HG03103 (cell line): ENCODE data around the gene HADH.

Source experiments
- ATAC-seq: cut with Tn5 transposase; IDR thresholded peaks from one replicate; pipeline ENCODE4 v1.9.1; 2021; ENCODE audit warnings: low read depth; ENCODE audit not compliant: unreplicated experiment

The HADH gene

DNA sequence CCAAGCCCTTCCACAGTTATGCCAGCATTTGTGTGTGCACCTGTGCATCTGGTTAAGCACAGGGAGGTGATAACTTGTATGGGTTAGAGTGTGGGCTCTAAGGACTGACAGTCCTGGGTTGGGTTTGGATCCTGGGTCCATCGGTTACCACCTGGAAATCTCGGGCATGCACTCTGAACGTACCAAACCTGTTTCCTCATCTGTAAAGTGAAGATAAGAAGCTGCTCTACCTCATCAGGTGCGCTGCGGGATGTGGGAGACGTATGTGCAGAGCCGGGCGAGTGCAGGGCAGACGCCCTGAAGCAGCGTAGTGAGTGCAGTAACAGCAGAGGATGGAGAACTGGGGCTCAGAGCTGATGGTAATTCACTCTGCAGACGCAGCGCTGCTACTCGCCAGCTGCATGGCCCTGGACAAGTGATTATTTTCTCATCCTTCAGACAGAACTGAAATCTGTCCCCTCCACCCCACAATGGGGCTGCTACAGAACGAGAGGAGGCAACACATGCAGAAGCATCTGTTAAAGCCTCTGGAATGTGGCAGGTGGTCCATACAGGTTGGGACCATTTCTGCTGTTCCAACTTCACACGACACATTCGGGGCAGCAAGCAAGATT, 64.4 kb downstream of the HADH start:
- no peak for ATAC-seq

DNA sequence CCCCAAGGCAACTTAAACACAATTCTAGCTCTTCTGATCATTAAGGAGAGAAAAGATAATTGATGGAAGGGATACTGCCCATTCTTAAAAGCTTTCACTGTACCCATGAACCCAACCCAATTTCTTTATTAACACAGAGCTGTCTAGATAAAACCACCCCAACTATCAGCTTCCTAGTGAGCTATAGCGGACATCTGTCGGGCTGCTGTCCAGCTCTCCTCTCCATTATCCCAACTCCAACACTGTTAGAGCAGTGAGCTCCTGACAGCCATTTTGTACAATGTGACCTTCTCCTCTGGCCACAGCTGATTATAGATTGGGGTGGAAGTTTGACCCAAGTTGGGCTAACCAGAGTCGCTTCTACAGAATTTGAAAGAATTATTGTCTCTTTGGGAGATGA, 66.1 kb downstream of the HADH start:
- ATAC-seq, result no peak

- ATAC-seq, result no peak
Observed at GRCh38 chr4:108056418-108056817, 66.7 kb downstream of the HADH start.

GRCh38 chr4:108058685-108059440, 69.2 kb downstream of the HADH start:
- no peak for ATAC-seq

DNA sequence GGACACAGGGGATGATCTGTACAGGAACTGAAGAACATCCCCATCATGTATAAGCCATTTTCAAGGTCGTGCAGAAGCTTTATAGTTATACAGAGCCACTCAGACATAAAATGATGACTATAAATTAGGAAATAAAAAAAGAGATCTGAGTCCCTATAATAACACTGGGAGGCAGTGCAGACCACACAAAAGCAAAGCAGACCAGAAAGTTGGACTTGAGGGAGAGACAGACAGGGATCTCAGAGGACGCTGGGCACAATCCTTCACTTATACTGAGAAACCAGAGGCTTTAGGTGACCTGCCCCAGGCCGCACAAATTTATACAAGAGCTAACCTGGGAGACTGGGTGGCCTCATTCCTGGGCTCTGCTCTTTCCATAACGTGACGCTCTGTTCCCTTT, 70.5 kb downstream of the HADH start:
- ATAC-seq, result no peak

DNA sequence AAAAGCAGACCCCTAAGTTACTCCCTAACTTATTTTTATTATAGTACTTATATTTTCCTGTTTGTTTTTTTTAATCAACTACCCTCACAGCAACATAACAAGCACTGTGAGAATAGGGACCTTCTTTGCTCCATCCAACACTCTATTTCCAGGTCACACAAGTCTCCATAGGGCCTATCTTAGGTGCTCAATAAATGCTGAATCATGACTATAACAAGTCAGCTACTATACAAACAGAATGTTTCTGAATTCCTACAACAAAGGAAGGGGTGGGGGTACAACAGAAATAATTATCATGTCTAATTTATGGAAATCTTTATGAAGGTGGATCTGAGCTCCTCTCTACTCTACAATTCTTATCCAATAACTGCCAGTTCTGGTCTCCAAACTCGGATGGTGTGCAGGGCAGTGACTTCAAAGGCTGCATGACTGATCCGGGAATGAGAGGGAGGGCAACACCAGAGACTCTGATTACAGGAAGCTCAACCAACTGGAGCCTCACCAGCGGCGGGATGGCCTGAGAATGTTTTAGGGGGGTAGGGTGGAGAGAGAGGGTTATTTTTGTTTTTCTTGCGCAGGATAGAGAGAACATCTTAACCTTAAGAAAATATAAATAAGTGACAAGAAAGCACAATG, 71.1 kb downstream of the HADH start:
- ATAC-seq, result no peak

DNA sequence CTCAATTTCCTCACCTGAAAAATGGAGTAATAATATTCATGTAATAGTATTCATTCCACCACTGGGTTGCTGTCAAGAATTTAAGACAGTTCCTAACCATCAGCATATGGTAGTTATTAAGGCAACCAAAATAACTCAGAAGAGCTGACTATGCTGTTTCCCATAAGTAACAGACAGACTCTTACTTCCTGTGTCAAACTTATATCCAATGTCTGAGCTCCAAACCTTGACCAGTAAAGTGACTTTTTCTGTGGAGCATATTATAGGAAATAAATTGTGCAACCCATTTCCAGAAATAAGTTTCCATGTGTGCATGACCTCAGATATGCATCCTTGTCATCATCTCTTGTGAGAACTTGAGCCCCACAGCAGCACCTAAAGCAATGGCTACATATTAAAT, 78.8 kb downstream of the HADH start:
- no peak for ATAC-seq

DNA sequence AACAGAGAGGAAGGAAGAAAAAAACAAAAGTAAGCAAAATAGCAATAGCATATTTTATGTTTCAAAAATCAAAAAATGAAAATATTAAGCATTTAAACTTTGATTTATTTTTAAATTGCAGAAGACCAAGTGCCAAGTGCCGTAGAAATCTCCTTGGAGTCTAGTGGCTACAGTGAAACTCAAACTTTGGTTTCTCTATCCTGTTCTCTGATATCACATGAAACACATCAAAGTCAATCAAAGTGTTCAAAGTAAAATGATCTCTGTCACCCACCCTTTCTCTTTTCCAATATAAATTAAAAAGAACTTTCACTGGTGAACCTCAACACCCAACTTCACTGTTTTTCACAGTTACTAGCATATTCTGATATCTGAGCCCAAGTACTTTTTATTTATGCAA, 81.1 kb downstream of the HADH start:
- no peak for ATAC-seq

DNA sequence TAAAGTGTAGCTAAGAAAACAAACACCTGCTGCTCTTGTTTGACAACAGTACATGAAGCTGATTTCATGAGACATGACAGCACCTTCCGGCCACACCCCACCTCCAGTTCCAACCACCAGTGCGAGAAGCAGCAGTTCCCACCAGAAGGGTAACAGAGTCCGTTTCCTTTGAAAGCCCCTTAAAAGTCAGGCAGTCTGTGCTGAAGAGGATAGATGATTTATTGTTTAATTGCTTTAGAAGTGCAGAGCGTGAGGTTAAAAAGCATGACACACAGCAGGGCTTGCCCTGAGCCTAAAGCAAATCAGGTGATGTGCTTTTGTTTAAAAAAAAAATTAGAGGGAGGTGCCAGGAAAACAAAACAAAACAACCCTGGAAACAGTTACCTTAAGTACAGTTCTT, 82.6 kb downstream of the HADH start:
- ATAC-seq, result no peak

DNA sequence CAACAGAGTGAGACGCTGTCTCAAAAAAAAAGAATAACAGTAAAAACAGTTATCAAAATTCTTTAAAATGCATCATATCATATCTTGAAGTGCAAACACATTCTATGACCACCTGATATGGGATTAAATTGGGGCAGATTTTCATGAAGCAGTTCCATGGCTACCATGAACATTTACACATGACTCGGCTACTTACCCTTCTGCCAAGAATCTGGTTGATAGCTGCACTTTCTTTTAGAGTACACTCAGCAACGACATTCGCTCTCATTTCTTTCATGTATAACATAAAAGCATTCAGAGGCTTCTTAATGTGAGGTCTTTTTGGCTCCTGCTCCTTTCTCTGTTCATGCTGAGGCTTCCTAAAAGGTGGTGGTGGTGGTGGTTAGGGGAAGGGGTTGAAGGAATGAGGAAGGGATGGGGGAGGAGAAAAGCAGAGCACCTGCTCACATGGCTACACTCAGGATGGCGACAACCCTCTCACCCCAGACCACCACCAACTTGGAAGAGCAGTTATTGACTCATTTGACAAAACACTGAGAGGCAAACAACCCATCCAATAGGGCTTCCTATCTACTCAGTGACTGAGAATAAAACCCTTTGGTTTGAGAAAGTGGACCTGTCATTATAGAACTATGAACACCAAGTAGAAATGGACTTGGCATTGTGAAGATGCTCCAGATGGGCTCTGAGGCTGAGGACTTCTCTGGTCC, 88.5 kb downstream of the HADH start:
- ATAC-seq, result no peak

DNA sequence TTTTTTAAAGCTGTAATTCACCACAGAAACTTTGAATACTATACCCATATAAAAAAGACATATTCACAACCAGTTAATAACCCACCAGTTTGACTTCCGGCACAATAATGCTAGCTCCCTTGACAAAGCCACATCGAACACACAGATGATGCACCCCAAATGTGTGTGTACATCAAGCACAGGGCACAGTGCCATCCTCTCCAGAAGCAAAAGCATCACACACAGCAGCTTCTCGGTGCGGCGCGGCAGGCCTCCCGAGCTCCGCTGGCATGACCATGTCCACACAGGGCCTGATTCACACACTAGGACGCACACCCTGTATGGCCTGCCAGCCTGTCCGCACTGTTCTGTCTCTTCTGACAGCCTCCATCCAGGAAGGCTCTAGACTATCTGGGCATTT, 91.1 kb downstream of the HADH start:
- no peak for ATAC-seq

DNA sequence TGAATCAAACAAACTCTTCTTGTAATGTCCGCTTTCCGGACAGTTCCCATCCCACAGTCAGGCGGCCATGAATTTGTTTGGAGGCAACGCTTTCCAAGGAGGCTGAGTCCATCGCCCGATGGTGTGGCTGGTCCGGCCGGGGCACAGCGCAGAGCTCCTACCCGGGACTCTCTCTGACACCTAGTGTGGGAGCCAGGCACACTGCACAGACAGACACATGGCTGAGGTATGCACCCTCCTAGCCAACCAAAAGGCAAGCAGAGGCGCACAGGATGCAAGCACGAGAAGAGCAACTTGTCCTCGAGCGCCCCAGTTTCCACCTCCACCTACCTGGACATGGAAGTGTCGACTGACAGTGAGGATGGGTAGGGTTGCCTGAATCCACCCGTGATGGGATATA, 91.6 kb downstream of the HADH start:
- no peak for ATAC-seq
